GM23338 (cell line): ENCODE results near the gene SLITRK1.

Source experiments
- CREB1 ChIP-seq: fragments of 250-450 bp; sonication (Bioruptor Pico); IDR thresholded peaks from 2 replicates; pipeline ENCODE4 v1.5.0; 2020; ENCODE audit warnings: low read depth, mild to moderate bottlenecking, moderate library complexity
- CTCF ChIP-seq, 2 experiments: fragments of 200-600 bp in 1 of 2; sonication (generic) in 1 of 2; conservative IDR thresholded peaks; 2 replicates each; pipeline versions ENCODE4 v1.5.1 to v1.6.1; 2016 to 2017; ENCODE audit warnings: antibody characterized with exemption in 2 of 2, low read depth in 2 of 2, mild to moderate bottlenecking in 2 of 2, moderate library complexity in 1 of 2
- JUNB ChIP-seq: IDR thresholded peaks from one replicate; pipeline ENCODE4 v1.6.1; 2016; ENCODE audit warnings: antibody characterized with exemption; ENCODE audit not compliant: unreplicated experiment
- POLR2AphosphoS5 ChIP-seq: IDR thresholded peaks from 2 replicates; pipeline ENCODE4 v1.6.1; 2016; ENCODE audit warnings: antibody characterized with exemption, low read depth
- STAT1 ChIP-seq: IDR thresholded peaks from one replicate; pipeline ENCODE4 v1.6.1; 2016; ENCODE audit warnings: antibody characterized with exemption; ENCODE audit not compliant: unreplicated experiment

GRCh38 chr13:83881140-83881684 lies 1.1 kb downstream of the SLITRK1 start:
- no peak for TF ChIP-seq POLR2AphosphoS5
- TF ChIP-seq CTCF (conservative IDR thresholded peaks at IDR 0.05; ENCODE audit: low read depth in 2 of 2), result no peak
- TF ChIP-seq JUNB, result no peak
- TF ChIP-seq STAT1, result no peak
- TF ChIP-seq CREB1 (CRISPR knock-in tag), result no peak
